ENCODE measurements around the gene SHBG.

DNA sequence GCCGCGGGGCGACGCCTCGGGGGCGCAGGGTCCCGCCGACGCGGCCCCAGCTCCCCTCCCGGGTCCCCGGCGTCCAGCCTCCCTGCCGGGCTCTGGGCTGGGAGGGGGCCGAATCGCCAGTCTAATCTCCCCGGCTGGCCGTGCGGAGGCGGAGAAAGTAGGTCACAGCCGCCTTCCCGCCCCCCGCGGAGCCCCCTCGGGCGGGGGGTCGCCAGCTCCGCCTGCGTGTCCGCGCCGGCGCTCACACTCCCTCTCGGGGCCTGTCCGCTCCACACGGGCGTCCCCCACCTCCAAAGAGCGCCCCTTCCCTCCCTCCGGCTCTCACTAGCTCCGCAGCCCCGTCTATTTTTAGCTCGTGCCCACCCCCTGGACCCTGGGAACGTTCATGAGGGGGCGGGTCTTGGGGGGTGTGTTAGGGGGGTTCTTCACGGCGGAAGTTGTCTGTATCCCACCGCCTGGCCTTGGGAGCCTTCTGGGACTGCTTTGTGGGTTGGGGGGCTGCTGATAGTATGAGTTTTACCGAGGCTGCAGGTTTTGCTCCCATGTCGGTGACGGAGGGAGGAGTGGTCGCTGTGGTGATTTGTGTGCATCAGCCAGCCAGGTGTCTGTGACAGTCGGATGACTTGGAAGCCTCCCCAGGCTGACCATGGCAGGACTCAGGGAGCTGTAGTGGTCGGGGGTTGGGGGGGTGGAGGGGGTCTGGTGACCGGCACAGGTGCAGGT is 21.9 kb downstream of the SHBG start:
- TF ChIP-seq EP300 (IDR thresholded peaks at IDR 0.05; ENCODE audit: borderline replicate concordance) (no peak), EGR1 (IDR thresholded peaks at IDR 0.05) (no peak), CEBPB (IDR thresholded peaks at IDR 0.05) (no peak)

Measured in Ishikawa (cell line).